ENCODE data around the gene ID1. TPM values are rescaled to one million over a fixed set of nuclear protein-coding genes. Genes with fewer than 3 reads are reported as not detected.
A peak's percentile ranks its signal among the peaks of the same experiment; 100 is the strongest.

Gene ID1
- total and polyA plus RNA-seq, 2 of the 13 experiments (the other 11 are each of a cell fraction or from before 2014, with no cell fraction given): 320 to 419 TPM

DNA sequence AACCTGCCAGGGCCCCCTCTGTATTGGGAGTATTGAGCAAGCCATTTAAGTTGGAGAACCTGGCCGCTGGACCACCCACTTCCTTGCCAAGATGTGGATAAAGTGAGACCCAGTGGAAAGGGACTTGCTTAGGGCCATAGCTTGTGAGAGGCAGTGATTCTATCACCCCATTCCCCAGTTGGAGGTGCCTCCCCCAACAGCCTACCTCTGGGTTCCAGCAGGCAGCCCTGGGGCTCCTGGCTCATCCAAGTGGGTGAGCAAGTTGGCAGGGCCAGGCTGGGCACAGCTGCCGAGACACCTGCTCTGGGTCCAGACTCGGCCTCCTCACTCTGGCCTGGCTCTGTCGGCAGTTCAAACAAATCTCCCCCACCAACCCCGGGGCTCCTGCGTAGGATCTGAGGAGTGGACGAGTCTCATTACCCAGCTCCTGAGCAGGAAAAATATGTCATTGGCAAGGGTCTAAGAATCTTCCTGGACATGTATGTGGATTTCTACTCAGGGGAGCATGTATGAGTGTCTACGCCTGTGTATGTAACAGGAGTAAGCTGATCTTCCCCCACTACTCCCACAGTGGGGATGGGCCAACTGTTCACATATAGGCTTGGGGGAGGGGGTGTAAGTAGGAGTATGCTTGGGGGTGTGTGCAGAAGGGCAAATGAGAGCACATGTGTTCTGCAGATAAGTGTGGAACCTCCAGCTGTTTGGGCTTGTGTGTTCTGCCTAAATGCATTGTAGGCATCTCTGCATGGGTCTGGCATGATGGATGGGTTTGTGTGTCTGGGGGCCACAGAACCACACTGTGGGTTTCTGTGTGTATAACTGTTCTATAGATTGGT lies 1.9 kb downstream of the ID1 start (continued):
- TF ChIP-seq, protein P1, sequence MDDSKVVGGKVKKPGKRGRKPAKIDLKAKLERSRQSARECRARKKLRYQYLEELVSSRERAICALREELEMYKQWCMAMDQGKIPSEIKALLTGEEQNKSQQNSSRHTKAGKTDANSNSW (CRISPR knock-in tag; IDR thresholded peaks at IDR 0.05; ENCODE audit: borderline replicate concordance): no peak
- TF ChIP-seq, protein P2, sequence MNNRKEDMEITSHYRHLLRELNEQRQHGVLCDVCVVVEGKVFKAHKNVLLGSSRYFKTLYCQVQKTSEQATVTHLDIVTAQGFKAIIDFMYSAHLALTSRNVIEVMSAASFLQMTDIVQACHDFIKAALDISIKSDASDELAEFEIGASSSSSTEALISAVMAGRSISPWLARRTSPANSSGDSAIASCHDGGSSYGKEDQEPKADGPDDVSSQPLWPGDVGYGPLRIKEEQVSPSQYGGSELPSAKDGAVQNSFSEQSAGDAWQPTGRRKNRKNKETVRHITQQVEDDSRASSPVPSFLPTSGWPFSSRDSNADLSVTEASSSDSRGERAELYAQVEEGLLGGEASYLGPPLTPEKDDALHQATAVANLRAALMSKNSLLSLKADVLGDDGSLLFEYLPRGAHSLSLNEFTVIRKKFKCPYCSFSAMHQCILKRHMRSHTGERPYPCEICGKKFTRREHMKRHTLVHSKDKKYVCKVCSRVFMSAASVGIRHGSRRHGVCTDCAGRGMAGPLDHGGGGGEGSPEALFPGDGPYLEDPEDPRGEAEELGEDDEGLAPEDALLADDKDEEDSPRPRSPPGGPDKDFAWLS (CRISPR knock-in tag; IDR thresholded peaks at IDR 0.05; ENCODE audit: borderline replicate concordance): no peak; the same call in 1 of the 2 replicates
- TF ChIP-seq PAX8 (CRISPR knock-in tag; IDR thresholded peaks at IDR 0.05; ENCODE audit: borderline replicate concordance) (no peak; the same call in 1 of the 2 replicates), ATRX (CRISPR knock-in tag; IDR thresholded peaks at IDR 0.05; ENCODE audit: borderline replicate concordance) (0 out of 2 replicates have a peak, but pooled peaks have one; percentile 26), DNMT3B (CRISPR knock-in tag; conservative IDR thresholded peaks at IDR 0.05) (peak; percentile 24; the same call in 1 of the 2 replicates)
- TF ChIP-seq, protein P3, sequence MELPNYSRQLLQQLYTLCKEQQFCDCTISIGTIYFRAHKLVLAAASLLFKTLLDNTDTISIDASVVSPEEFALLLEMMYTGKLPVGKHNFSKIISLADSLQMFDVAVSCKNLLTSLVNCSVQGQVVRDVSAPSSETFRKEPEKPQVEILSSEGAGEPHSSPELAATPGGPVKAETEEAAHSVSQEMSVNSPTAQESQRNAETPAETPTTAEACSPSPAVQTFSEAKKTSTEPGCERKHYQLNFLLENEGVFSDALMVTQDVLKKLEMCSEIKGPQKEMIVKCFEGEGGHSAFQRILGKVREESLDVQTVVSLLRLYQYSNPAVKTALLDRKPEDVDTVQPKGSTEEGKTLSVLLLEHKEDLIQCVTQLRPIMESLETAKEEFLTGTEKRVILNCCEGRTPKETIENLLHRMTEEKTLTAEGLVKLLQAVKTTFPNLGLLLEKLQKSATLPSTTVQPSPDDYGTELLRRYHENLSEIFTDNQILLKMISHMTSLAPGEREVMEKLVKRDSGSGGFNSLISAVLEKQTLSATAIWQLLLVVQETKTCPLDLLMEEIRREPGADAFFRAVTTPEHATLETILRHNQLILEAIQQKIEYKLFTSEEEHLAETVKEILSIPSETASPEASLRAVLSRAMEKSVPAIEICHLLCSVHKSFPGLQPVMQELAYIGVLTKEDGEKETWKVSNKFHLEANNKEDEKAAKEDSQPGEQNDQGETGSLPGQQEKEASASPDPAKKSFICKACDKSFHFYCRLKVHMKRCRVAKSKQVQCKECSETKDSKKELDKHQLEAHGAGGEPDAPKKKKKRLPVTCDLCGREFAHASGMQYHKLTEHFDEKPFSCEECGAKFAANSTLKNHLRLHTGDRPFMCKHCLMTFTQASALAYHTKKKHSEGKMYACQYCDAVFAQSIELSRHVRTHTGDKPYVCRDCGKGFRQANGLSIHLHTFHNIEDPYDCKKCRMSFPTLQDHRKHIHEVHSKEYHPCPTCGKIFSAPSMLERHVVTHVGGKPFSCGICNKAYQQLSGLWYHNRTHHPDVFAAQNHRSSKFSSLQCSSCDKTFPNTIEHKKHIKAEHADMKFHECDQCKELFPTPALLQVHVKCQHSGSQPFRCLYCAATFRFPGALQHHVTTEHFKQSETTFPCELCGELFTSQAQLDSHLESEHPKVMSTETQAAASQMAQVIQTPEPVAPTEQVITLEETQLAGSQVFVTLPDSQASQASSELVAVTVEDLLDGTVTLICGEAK (IDR thresholded peaks at IDR 0.05): no peak
- TF ChIP-seq, protein P3 (CRISPR knock-in tag; IDR thresholded peaks at IDR 0.05): peak; percentile 36; the same call in 1 of the 2 replicates

Data from HepG2 (cell line).